Measurements from ENCODE around the gene SMAD7.

DNA sequence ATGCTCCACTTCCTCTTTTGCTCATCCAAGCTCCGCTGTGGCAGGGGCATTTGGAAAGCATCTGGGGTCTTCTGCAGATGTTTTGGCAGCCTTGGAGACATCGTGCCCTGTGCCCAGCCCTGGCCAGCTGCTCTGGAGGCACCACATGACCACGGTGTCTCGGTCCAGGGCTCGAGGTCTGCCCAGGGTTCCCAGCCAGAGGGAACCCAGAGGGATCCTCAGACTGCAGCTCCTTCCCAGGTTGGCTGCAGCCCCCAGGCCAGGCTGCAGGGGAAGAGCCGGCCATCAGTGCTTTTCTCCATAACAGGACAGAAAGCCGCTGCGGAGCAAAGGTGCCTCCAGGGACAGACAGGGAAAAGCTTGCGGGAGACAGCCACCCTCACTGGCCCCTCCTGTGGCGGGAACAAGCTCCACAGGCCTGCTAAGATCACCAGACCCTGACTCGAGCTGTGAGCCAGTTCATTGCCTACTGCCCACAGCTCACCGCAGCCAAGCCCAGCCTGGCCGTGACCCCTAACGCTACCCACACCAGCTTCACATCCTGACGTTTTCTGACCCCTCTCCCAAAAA, 74.7 kb downstream of the SMAD7 start:
- no peak for TF ChIP-seq EP300 (IDR thresholded peaks at IDR 0.05)
- TF ChIP-seq, protein P1, sequence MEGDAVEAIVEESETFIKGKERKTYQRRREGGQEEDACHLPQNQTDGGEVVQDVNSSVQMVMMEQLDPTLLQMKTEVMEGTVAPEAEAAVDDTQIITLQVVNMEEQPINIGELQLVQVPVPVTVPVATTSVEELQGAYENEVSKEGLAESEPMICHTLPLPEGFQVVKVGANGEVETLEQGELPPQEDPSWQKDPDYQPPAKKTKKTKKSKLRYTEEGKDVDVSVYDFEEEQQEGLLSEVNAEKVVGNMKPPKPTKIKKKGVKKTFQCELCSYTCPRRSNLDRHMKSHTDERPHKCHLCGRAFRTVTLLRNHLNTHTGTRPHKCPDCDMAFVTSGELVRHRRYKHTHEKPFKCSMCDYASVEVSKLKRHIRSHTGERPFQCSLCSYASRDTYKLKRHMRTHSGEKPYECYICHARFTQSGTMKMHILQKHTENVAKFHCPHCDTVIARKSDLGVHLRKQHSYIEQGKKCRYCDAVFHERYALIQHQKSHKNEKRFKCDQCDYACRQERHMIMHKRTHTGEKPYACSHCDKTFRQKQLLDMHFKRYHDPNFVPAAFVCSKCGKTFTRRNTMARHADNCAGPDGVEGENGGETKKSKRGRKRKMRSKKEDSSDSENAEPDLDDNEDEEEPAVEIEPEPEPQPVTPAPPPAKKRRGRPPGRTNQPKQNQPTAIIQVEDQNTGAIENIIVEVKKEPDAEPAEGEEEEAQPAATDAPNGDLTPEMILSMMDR (IDR thresholded peaks at IDR 0.05): no peak
- no peak for TF ChIP-seq HOXA7 (CRISPR knock-in tag; IDR thresholded peaks at IDR 0.05)
- no peak for TF ChIP-seq POLR2AphosphoS2 (conservative IDR thresholded peaks at IDR 0.05; ENCODE audit: low read length)
- no peak for TF ChIP-seq RNF2 (IDR thresholded peaks at IDR 0.05; ENCODE audit: borderline replicate concordance, low read depth)
- no peak for TF ChIP-seq ZSCAN20 (CRISPR knock-in tag; IDR thresholded peaks at IDR 0.05)
- no peak for TF ChIP-seq RARB (CRISPR knock-in tag; IDR thresholded peaks at IDR 0.05)
- TF ChIP-seq POLR2A (IDR thresholded peaks at IDR 0.05; ENCODE audit: low read length): no peak
- TF ChIP-seq, protein P2, sequence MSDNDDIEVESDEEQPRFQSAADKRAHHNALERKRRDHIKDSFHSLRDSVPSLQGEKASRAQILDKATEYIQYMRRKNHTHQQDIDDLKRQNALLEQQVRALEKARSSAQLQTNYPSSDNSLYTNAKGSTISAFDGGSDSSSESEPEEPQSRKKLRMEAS (IDR thresholded peaks at IDR 0.05): no peak
- no peak for TF ChIP-seq JUNB (IDR thresholded peaks at IDR 0.05)

Measured in A549 (cell line).